PC-9 (cell line): ENCODE measurements around the gene HPCAL1.

Experiments used
- EZH2 ChIP-seq: fragments of 200-600 bp; sonication (generic); IDR thresholded peaks from 2 replicates; pipeline ENCODE4 v1.8.0; 2017; ENCODE audit warnings: antibody characterized with exemption, low read depth
- TF ChIP-seq, protein P1 (sequence below): fragments of 200-600 bp; sonication (generic); conservative IDR thresholded peaks from 2 replicates; pipeline ENCODE4 v1.6.1; 2017; ENCODE audit warnings: mixed run types, antibody characterized with exemption, mild to moderate bottlenecking, moderate library complexity

DNA sequence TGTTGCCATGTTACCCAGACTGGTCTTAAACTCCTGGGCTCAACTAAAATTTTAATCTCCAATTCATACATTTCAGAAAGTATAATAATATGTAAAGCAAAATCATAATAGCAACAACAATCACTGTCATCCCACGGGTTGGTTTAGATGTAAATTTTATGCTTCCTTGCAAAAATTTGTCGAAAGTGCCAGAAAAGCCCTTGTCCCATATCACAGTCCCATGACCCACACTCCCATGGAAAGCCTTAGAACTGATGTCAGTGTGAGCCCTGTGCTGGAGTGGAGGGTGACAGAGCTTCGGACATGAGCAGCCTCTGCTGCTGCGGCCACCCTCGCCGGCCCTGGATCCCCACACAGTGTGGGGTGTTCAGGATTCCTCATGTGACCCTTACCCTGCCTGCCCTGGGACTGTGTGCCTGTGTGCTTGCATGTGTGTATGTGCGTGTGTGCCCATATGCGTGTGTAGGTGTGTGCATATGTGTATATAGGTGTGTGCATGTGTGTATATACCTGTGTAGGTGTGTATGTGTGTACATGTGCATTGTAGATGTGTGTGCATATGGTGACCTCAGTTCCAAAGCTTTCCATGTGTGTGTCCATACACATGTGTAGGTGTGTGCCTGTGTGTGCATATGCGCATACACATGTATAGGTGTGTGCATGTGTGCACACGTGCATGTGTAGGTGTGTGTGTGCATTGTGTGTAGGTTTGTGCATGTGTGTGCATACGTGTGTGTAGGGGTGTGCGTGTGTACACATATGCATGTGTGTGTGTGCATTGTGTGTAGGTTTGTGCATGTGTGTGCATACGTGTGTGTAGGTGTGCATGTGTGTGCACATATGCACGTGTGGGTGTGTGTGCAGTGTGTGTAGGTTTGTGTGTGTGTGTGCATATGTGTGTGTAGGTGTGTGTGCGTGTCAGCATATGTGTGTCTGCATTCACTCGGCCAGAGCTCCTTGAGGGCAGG lies 65.1 kb downstream of the HPCAL1 start:
- TF ChIP-seq, protein P1, sequence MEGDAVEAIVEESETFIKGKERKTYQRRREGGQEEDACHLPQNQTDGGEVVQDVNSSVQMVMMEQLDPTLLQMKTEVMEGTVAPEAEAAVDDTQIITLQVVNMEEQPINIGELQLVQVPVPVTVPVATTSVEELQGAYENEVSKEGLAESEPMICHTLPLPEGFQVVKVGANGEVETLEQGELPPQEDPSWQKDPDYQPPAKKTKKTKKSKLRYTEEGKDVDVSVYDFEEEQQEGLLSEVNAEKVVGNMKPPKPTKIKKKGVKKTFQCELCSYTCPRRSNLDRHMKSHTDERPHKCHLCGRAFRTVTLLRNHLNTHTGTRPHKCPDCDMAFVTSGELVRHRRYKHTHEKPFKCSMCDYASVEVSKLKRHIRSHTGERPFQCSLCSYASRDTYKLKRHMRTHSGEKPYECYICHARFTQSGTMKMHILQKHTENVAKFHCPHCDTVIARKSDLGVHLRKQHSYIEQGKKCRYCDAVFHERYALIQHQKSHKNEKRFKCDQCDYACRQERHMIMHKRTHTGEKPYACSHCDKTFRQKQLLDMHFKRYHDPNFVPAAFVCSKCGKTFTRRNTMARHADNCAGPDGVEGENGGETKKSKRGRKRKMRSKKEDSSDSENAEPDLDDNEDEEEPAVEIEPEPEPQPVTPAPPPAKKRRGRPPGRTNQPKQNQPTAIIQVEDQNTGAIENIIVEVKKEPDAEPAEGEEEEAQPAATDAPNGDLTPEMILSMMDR: no peak
- no peak for TF ChIP-seq EZH2
